ENCODE measurements around the gene MMS22L. TPM values are rescaled to one million over a fixed set of nuclear protein-coding genes. Genes with fewer than 3 reads are reported as not detected.

The MMS22L gene
- total RNA-seq, 1 experiment from 2014 or later, result 52.8 TPM

DNA sequence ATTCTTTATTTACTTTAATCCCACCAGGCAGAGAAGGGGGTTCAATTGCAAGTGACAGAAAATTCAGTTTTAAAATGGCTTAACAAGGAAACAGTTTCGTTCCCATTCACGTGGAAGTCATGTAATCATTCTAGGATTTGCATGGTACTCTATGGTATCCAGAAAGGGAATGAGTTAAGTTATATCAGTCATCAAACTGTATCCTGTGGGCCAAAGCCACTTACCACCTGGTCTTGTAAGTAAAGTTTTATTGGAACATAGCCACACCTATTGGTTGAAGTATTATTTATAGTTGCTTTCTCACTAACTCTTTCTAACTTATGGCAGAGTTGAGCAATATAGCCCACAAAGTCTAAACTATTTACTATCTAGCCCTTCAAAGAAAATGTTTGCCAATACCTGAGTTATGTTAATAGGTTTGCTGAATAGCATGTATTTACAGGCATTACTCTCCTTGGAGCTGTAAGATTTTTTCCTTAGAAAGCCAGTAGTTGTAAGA lies 10.2 kb upstream of the MMS22L start:
- Histone ChIP-seq H3K4me1 (ENCODE audit: insufficient read depth, low read length) (no peaks in the 10 kb centered on the region), H2BK20ac (ENCODE audit: low read depth, low read length, poor library complexity, severe bottlenecking) (no peak overlapping the region), H3K23ac (ENCODE audit: insufficient read length, low read depth, low read length) (no peak overlapping the region), H2AFZ (ENCODE audit: low read length) (no peak overlapping the region), H2BK15ac (ENCODE audit: low read depth, low read length) (no peak overlapping the region), H2BK5ac (ENCODE audit: insufficient read length, low read length) (no peak overlapping the region), H3K4ac (ENCODE audit: low read depth, low read length) (no peak overlapping the region), H3K27ac (ENCODE audit: insufficient read length, low read depth, low read length) (no peak overlapping the region), H4K5ac (ENCODE audit: insufficient read length, low read depth, low read length) (no peak overlapping the region), H4K91ac (ENCODE audit: insufficient read length, low read depth, low read length) (no peak overlapping the region), H3K56ac (ENCODE audit: insufficient read length, low read depth, low read length) (no peak overlapping the region), H3K9me3 (ENCODE audit: control insufficient read depth, low read depth, low read length) (peaks cover 11% of the 10 kb centered on the region), H3K79me2 (ENCODE audit: insufficient read depth, low read length) (no peaks in the 10 kb centered on the region), H4K20me1 (ENCODE audit: control insufficient read depth, insufficient read depth, insufficient read length) (no peaks in the 10 kb centered on the region), H2BK120ac (ENCODE audit: low read depth, low read length, poor library complexity, severe bottlenecking) (no peak overlapping the region), H3T11ph (ENCODE audit: low read length) (no peak overlapping the region), H3K14ac (ENCODE audit: insufficient read depth, low read length) (no peak overlapping the region), H3K27me3 (ENCODE audit: insufficient read depth, low read length) (no peaks in the 10 kb centered on the region), H3K4me2 (ENCODE audit: insufficient read depth, insufficient read length, low read length) (no peak overlapping the region), H4K8ac (replicated peaks; ENCODE audit: insufficient read length, low read depth, low read length) (no peak overlapping the region), H3K23me2 (ENCODE audit: insufficient read length, low read depth, low read length, poor library complexity, severe bottlenecking) (no peaks in the 10 kb centered on the region), H2AK5ac (ENCODE audit: insufficient read length, low read length) (no peak overlapping the region), H3K18ac (ENCODE audit: insufficient read length, low read depth, low read length) (no peak overlapping the region), H3K9ac (ENCODE audit: extremely low read depth, insufficient read length, low read length) (no peak overlapping the region), H2BK12ac (ENCODE audit: insufficient read length, low read depth, low read length) (no peak overlapping the region), H3K79me1 (ENCODE audit: insufficient read depth, low read depth, low read length, poor library complexity, severe bottlenecking) (no peaks in the 10 kb centered on the region)
- Mint-ChIP-seq H3K27ac (no peak overlapping the region), H3K36me3 (ENCODE audit: insufficient read depth in 1 of 3, low read depth in 3 of 3) (peaks cover 5 to 11% (median 6%) of the 10 kb centered on the region in 3 experiments; a peak in 6 of 7 replicates), H3K4me1 (peaks cover 11 to 13% of the 10 kb centered on the region in 2 experiments), H3K9me3 (peaks cover 5 to 18% of the 10 kb centered on the region in 2 experiments; a peak in 4 of 5 replicates), H3K4me3 (no peak overlapping the region), H3K27me3 (ENCODE audit: low read depth) (no peaks in the 10 kb centered on the region; the same call in 1 of the 2 replicates)
- WGBS (ENCODE audit: extremely low coverage, insufficient read length, low lambda C conversion rate), result no CpG with 5 or more reads among the region's 2 CpGs
- DNase-seq, result no peak
- TF ChIP-seq, protein P1, sequence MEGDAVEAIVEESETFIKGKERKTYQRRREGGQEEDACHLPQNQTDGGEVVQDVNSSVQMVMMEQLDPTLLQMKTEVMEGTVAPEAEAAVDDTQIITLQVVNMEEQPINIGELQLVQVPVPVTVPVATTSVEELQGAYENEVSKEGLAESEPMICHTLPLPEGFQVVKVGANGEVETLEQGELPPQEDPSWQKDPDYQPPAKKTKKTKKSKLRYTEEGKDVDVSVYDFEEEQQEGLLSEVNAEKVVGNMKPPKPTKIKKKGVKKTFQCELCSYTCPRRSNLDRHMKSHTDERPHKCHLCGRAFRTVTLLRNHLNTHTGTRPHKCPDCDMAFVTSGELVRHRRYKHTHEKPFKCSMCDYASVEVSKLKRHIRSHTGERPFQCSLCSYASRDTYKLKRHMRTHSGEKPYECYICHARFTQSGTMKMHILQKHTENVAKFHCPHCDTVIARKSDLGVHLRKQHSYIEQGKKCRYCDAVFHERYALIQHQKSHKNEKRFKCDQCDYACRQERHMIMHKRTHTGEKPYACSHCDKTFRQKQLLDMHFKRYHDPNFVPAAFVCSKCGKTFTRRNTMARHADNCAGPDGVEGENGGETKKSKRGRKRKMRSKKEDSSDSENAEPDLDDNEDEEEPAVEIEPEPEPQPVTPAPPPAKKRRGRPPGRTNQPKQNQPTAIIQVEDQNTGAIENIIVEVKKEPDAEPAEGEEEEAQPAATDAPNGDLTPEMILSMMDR (conservative IDR thresholded peaks at IDR 0.05), result no peak

Data from H9 (cell line).